Small intestine (tissue), 7 donors: ENCODE results near the gene CAD. TPM values are rescaled to one million over a fixed set of nuclear protein-coding genes. Genes with fewer than 3 reads are reported as not detected.

Experiments used
- DNase-seq, 2 donors: peaks; one replicate each; pipeline versions ENCODE4 v3.0.0 to v3.0.0-alpha.2; 2013
- FAIRE-seq: peaks from 2 replicates; lab custom pipeline; 2012; peaks lifted over from hg19 to GRCh38; lab: Jason Lieb, UNC
- H3K27ac ChIP-seq, 3 donors: one replicate each; pipeline ENCODE4 v1.5.1; 2013; ENCODE audit warnings: low read length in 2 of 3, mild to moderate bottlenecking in 2 of 3, control low read depth in 1 of 3, inconsistent platforms in 1 of 3, low read depth in 1 of 3, moderate library complexity in 1 of 3
- H3K27me3 ChIP-seq, 3 donors: one replicate each; pipeline ENCODE4 v1.6.1; 2013; ENCODE audit warnings: low read length in 3 of 3, inconsistent platforms in 1 of 3; ENCODE audit not compliant: control insufficient read depth in 3 of 3, insufficient read depth in 3 of 3
- H3K36me3 ChIP-seq, 3 donors: one replicate each; pipeline ENCODE4 v1.6.1; 2013; ENCODE audit warnings: low read length in 3 of 3, inconsistent platforms in 1 of 3, low read depth in 1 of 3, mild to moderate bottlenecking in 1 of 3, moderate library complexity in 1 of 3; ENCODE audit not compliant: control insufficient read depth in 3 of 3, insufficient read depth in 2 of 3
- H3K4me1 ChIP-seq, 3 donors: one replicate each; pipeline ENCODE4 v1.6.1; 2013; ENCODE audit warnings: low read length in 2 of 3, inconsistent platforms in 1 of 3, low read depth in 1 of 3, mild to moderate bottlenecking in 1 of 3, moderate library complexity in 1 of 3; ENCODE audit not compliant: control insufficient read depth in 3 of 3, insufficient read depth in 2 of 3
- H3K4me3 ChIP-seq, 3 donors: one replicate each; pipeline ENCODE4 v1.5.1; 2013; ENCODE audit warnings: low read length in 3 of 3, control low read depth in 1 of 3, inconsistent platforms in 1 of 3, low read depth in 1 of 3, mild to moderate bottlenecking in 1 of 3, moderate library complexity in 1 of 3
- H3K9me3 ChIP-seq, 2 donors: one replicate each; pipeline ENCODE4 v1.6.1; 2013; ENCODE audit warnings: low read depth in 1 of 2, low read length in 1 of 2; ENCODE audit not compliant: control insufficient read depth in 2 of 2, insufficient read depth in 1 of 2
- WGBS, 3 donors: extraction: QIAGEN DNeasy Blood & Tissue Kit; methylation state at CpG; one replicate each; pipeline ENCODE4 v1.1.7; 2013; 5-methylcytosine and 5-hydroxymethylcytosine counted together
- polyA plus RNA-seq, 4 donors: library from polyadenylated mRNA; stranded (reverse) in 3 of 4; unstranded in 1 of 4; fragments of 200-250 nt in 3 of 4; fragments of 120-200 nt in 1 of 4; gene quantifications; one replicate each; pipeline versions ENCODE4 v1.2.1 to v1.2.3, GENCODE V29; 2013
- donor health status: healthy with polysubstance abuse.
- donor health status: control.
- donor health status: control.
- donor health status: Bipolar disorder and iron deficiency.
- donor health status: healthy.

Gene CAD
- polyA plus RNA-seq, 4 donors: 8.6 to 31.6 (median 15.2) TPM

GRCh38 chr2:27240406-27240805 lies 23.2 kb downstream of the CAD start:
- 86 to 92% (median 91%) methylated on average over 9 of the region's 9 CpGs for WGBS, 3 donors
- no peaks in the 10 kb centered on the region for H3K4me1 ChIP-seq
- DNase-seq: no peak
- H3K4me3 ChIP-seq: no peak overlapping the region
- no peaks in the 10 kb centered on the region for H3K27me3 ChIP-seq
- no peaks in the 10 kb centered on the region for H3K9me3 ChIP-seq
- peaks cover 9 to 88% (median 30%) of the 10 kb centered on the region in 3 donors for H3K36me3 ChIP-seq
- no peak overlapping the region for H3K27ac ChIP-seq
- no peak for FAIRE-seq

- H3K4me1 ChIP-seq: no peaks in the 10 kb centered on the region
- 83 to 90% (median 88%) methylated on average over 24 of the region's 24 CpGs for WGBS, 3 donors
- FAIRE-seq (no peak), DNase-seq (no peak)
- no peaks in the 10 kb centered on the region for H3K27me3 ChIP-seq
- H3K9me3 ChIP-seq: no peaks in the 10 kb centered on the region
- H3K27ac ChIP-seq: no peak overlapping the region
- no peak overlapping the region for H3K4me3 ChIP-seq
- H3K36me3 ChIP-seq: peaks cover 5 to 74% (median 24%) of the 10 kb centered on the region in 3 donors
Measured at GRCh38 chr2:27241761-27242613, 24.8 kb downstream of the CAD start.

GRCh38 chr2:27242614-27242951 lies 25.4 kb downstream of the CAD start:
- Histone ChIP-seq H3K27me3 (no peaks in the 10 kb centered on the region), H3K4me1 (no peaks in the 10 kb centered on the region), H3K36me3 (peaks cover 5 to 68% (median 23%) of the 10 kb centered on the region in 3 donors), H3K9me3 (no peaks in the 10 kb centered on the region), H3K4me3 (no peak overlapping the region), H3K27ac (no peak overlapping the region)
- no peak for FAIRE-seq
- WGBS, 3 donors: 96 to 98% (median 96%) methylated on average over 16 of the region's 16 CpGs
- DNase-seq: no peak

GRCh38 chr2:27243391-27244130 lies 26.4 kb downstream of the CAD start:
- no peaks in the 10 kb centered on the region for H3K9me3 ChIP-seq
- FAIRE-seq: no peak
- H3K36me3 ChIP-seq: peaks cover 5 to 58% (median 19%) of the 10 kb centered on the region in 3 donors
- no peak overlapping the region for H3K27ac ChIP-seq
- peak in 1 of 2 donors; percentile 12 for DNase-seq
- H3K4me3 ChIP-seq: no peak overlapping the region
- 88 to 92% (median 91%) methylated on average over 17 to 19 of the region's 19 CpGs for WGBS, 3 donors
- H3K27me3 ChIP-seq: no peaks in the 10 kb centered on the region
- no peaks in the 10 kb centered on the region for H3K4me1 ChIP-seq

GRCh38 chr2:27245116-27245515 lies 27.9 kb downstream of the CAD start:
- Histone ChIP-seq H3K4me1 (peaks cover 0 to under 1% (median 0%) of the 10 kb centered on the region in 3 donors), H3K4me3 (no peak overlapping the region), H3K27me3 (peaks cover 0 to 10% (median 2%) of the 10 kb centered on the region in 3 donors), H3K9me3 (no peaks in the 10 kb centered on the region), H3K27ac (no peak overlapping the region), H3K36me3 (peaks cover 5 to 43% (median 12%) of the 10 kb centered on the region in 3 donors)
- no peak for DNase-seq
- FAIRE-seq: no peak
- WGBS, 3 donors: 74 to 83% (median 79%) methylated on average over 10 of the region's 10 CpGs

- no peak overlapping the region for H3K4me3 ChIP-seq
- peaks cover 0 to 15% (median 5%) of the 10 kb centered on the region in 3 donors for H3K27me3 ChIP-seq
- H3K27ac ChIP-seq: no peak overlapping the region
- H3K4me1 ChIP-seq: peaks cover 0 to 6% (median 0%) of the 10 kb centered on the region in 3 donors
- DNase-seq (no peak), FAIRE-seq (no peak)
- WGBS, 3 donors: 81 to 90% (median 88%) methylated on average over 4 of the region's 4 CpGs
- H3K9me3 ChIP-seq: no peaks in the 10 kb centered on the region
- H3K36me3 ChIP-seq: peaks cover 5 to 38% (median 10%) of the 10 kb centered on the region in 3 donors
Measured at GRCh38 chr2:27245626-27246025, 28.5 kb downstream of the CAD start.

GRCh38 chr2:27247893-27248292 lies 30.7 kb downstream of the CAD start:
- Histone ChIP-seq H3K36me3 (peaks cover 5 to 15% (median 6%) of the 10 kb centered on the region in 3 donors), H3K9me3 (no peaks in the 10 kb centered on the region), H3K4me3 (no peak overlapping the region), H3K4me1 (peaks cover 0 to 6% (median 0%) of the 10 kb centered on the region in 3 donors), H3K27me3 (peaks cover 0 to 26% (median 5%) of the 10 kb centered on the region in 3 donors), H3K27ac (no peak overlapping the region)
- WGBS, 3 donors: 66 to 81% (median 79%) methylated on average over 4 of the region's 4 CpGs
- DNase-seq (no peak), FAIRE-seq (no peak)

GRCh38 chr2:27249159-27249890 lies 32.2 kb downstream of the CAD start:
- WGBS, 3 donors: 40 to 55% (median 44%) methylated on average over 12 of the region's 12 CpGs
- FAIRE-seq (no peak), DNase-seq (no peak)
- peaks cover 0 to 3% (median 1%) of the 10 kb centered on the region in 3 donors for H3K36me3 ChIP-seq
- H3K4me3 ChIP-seq: no peak overlapping the region
- no peak overlapping the region for H3K27ac ChIP-seq
- H3K27me3 ChIP-seq: peaks cover 0 to 33% (median 5%) of the 10 kb centered on the region in 3 donors
- no peaks in the 10 kb centered on the region for H3K9me3 ChIP-seq
- H3K4me1 ChIP-seq: peaks cover 0 to 6% (median 0%) of the 10 kb centered on the region in 3 donors
